RWPE2 (cell line): ENCODE results near the gene ZNF169.
"Not testable (repeated sequence)": the region's sequence is repeated elsewhere in the genome, so short reads cannot be mapped to it uniquely, and the experiment has no call there.

Source experiments
- ATAC-seq: fragments of 200-7000 bp; cut with Tn5 transposase; 3 replicates; pipeline ENCODE4 v1.9.1; 2021; ENCODE audit warnings: low read depth
- DNase-seq: peaks from one replicate; pipeline ENCODE4 v3.0.0-alpha.2; 2020; ENCODE audit warnings: low spot score
- H3K27ac ChIP-seq: fragments of 450-650 bp; 2 replicates; pipeline ENCODE4 v1.5.1; 2017; ENCODE audit warnings: mild to moderate bottlenecking; ENCODE audit not compliant: poor library complexity, severe bottlenecking
- H3K27me3 ChIP-seq: fragments of 250-450 bp; sonication (Bioruptor Pico); 2 replicates; pipeline ENCODE4 v1.5.1; 2021; ENCODE audit warnings: mild to moderate bottlenecking, moderate library complexity; ENCODE audit not compliant: insufficient read depth, poor library complexity, severe bottlenecking
- H3K36me3 ChIP-seq: fragments of 250-450 bp; sonication (Bioruptor Pico); 2 replicates; pipeline ENCODE4 v1.5.1; 2020; ENCODE audit warnings: low read depth, mild to moderate bottlenecking, moderate library complexity
- H3K4me1 ChIP-seq: fragments of 250-450 bp; sonication (Bioruptor Pico); 2 replicates; pipeline ENCODE4 v1.5.1; 2021; ENCODE audit warnings: mild to moderate bottlenecking, moderate library complexity; ENCODE audit not compliant: insufficient read depth, poor library complexity, severe bottlenecking
- H3K4me3 ChIP-seq: fragments of 250-450 bp; sonication (Bioruptor Pico); 2 replicates; pipeline ENCODE4 v1.5.1; 2021; ENCODE audit warnings: mild to moderate bottlenecking, moderate library complexity; ENCODE audit not compliant: severe bottlenecking
- H3K9me3 ChIP-seq: fragments of 250-450 bp; sonication (Bioruptor Pico); 2 replicates; pipeline ENCODE4 v1.5.1; 2021; ENCODE audit warnings: mild to moderate bottlenecking, moderate library complexity; ENCODE audit not compliant: severe bottlenecking
- CTCF ChIP-seq: fragments of 450-650 bp; IDR thresholded peaks from one replicate; pipeline ENCODE4 v1.5.1; 2017; ENCODE audit warnings: mild to moderate bottlenecking, moderate library complexity; ENCODE audit not compliant: poor library complexity, severe bottlenecking

ZNF169 gene

DNA sequence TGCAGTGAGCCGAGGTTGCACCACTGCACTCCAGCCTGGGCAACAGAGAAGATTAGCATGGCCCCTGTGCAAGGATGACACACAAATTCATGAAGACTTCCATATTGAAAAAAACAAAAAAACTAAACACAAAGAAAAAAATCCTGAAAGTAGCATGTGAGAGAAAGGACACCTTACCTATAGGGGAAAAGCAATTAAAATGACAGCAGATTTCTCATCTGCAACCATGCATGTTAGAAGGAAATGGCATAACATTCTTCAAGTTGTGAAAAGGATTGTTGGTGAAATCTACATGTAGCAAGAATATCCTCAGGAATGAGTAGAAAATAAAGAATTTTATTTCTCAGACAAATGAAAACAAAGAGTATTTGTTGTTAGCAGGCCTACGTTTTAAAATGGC is 13.4 kb upstream of the ZNF169 start:
- no peak for TF ChIP-seq CTCF
- Histone ChIP-seq H3K36me3 (no peaks in the 10 kb centered on the region), H3K4me3 (no peak overlapping the region), H3K27ac (no peak overlapping the region), H3K4me1 (no peaks in the 10 kb centered on the region), H3K27me3 (no peaks in the 10 kb centered on the region), H3K9me3 (no peaks in the 10 kb centered on the region)
- ATAC-seq (no peak), DNase-seq (no peak)

DNA sequence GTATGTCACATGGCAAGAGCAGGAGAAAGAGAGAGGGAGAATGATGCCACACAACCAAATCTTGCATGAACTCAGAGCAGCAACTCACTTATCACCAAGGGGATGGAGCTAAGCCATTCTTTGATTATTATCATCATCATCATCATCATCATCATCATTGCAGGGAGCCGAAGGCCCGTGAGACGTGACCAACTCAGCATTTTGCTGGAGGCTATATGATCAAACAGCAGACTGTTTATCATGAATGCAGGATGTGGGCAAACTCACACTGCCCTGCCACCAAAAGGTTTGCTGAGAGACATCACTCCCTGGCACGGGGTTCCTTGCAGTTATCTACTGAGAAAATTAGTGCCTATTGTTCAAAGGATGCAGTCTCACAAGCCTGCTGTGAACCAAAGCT is 8.6 kb upstream of the ZNF169 start:
- no peak overlapping the region for H3K4me3 ChIP-seq
- H3K4me1 ChIP-seq = no peaks in the 10 kb centered on the region
- H3K27ac ChIP-seq = no peak overlapping the region
- DNase-seq = no peak
- no peaks in the 10 kb centered on the region for H3K9me3 ChIP-seq
- H3K36me3 ChIP-seq = no peaks in the 10 kb centered on the region
- ATAC-seq = no peak
- no peak for TF ChIP-seq CTCF
- H3K27me3 ChIP-seq = no peaks in the 10 kb centered on the region

DNA sequence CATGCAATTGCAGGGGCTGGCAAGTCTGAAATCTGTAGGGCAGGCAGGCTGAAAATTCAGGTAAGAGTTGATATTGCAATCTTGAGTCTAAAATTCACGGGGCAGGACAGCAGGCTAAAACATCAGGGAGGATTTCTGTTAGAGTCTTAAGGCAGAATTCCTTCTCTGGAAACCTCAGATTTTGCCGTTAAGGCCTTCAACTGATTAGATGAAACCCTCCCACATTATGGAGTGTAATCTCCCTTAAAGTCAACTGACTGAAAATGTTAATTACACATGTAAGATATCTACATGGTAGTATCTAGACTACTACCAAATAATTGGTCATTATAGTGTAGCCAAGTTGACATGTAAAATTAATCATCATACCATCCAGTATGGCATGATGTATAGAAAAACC is 3.1 kb upstream of the ZNF169 start:
- Histone ChIP-seq H3K36me3 (no peaks in the 10 kb centered on the region), H3K27me3 (peaks cover 2% of the 10 kb centered on the region), H3K4me3 (no peak overlapping the region), H3K9me3 (no peaks in the 10 kb centered on the region), H3K27ac (no peak overlapping the region), H3K4me1 (no peaks in the 10 kb centered on the region)
- ATAC-seq (no peak), DNase-seq (no peak)
- no peak for TF ChIP-seq CTCF

DNA sequence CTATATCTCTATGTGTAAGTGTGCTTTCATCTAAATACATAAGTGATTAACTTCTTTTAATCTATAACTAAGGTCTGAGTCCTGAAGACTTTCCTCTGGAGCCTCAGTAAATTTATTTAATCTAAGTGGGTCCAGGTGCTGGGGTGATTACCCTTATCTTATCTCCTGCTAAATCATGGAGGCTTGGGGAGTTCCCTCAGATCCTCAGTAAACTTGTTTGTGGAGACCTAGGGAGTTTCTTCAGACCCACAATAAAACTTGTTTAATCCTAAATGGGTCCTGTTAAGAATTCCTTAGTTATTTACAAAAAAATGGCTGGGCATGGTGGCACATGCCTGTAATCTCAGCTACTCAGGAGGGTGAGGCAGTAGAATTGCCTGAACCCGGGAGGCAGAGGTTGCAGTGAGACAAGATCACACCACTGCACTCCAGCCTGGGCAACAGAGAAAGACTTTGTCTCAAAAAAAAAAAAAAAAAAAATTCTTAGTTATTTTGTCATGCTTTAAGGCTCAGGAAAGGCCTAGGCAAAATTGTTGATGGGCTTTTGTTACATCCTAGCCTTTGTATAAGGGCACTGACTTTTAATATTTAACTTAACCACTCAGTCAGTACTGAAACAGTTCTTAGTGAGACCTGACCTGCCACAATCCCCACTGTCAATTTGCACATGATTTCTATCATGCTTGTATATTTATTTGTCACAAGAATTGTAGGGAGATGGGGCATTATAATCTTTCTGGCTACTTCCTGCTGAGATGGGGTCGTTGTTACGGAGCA is 6.7 kb downstream of the ZNF169 start:
- H3K27me3 ChIP-seq, H3K36me3 ChIP-seq, DNase-seq, H3K4me1 ChIP-seq, H3K27ac ChIP-seq, H3K4me3 ChIP-seq, ATAC-seq, H3K9me3 ChIP-seq: not testable (repeated sequence)

- DNase-seq (no peak), ATAC-seq (no peak)
- Histone ChIP-seq H3K36me3 (no peaks in the 10 kb centered on the region; the same call in 1 of the 2 replicates), H3K4me3 (no peak overlapping the region), H3K27ac (no peak overlapping the region), H3K9me3 (no peaks in the 10 kb centered on the region), H3K4me1 (no peaks in the 10 kb centered on the region), H3K27me3 (no peaks in the 10 kb centered on the region)
- no peak for TF ChIP-seq CTCF
Observed at GRCh38 chr9:94269264-94269663, 10.2 kb downstream of the ZNF169 start.
